H1 (cell line): Measurements from ENCODE around the gene CRAT. TPM values are rescaled to one million over a fixed set of nuclear protein-coding genes. Genes with fewer than 3 reads are reported as not detected.

ENCODE experiments used
- ATF3 ChIP-seq: IDR thresholded peaks from 2 replicates; pipeline ENCODE4 v1.6.1; 2011; ENCODE audit warnings: low read depth, mild to moderate bottlenecking, low read length; ENCODE audit not compliant: insufficient read depth
- JUN ChIP-seq: IDR thresholded peaks from 2 replicates; pipeline ENCODE4 v1.6.1; 2011; ENCODE audit warnings: low read depth, mild to moderate bottlenecking, improper control_type of control experiment, low read length
- PHF8 ChIP-seq: fragments of 200-600 bp; sonication (generic); conservative IDR thresholded peaks from 2 replicates; pipeline ENCODE4 v1.7.1; 2012; ENCODE audit warnings: low read depth, mild to moderate bottlenecking, inconsistent platforms, low read length, moderate library complexity
- RBBP5 ChIP-seq: IDR thresholded peaks from 2 replicates; pipeline ENCODE4 v1.7.1; 2012; ENCODE audit warnings: low read depth, mild to moderate bottlenecking, inconsistent platforms, low read length, moderate library complexity, borderline replicate concordance
- SIRT6 ChIP-seq: IDR thresholded peaks from one replicate; pipeline ENCODE4 v1.7.1; 2012; ENCODE audit warnings: low read length, inconsistent platforms
- TBP ChIP-seq: IDR thresholded peaks from 2 replicates; pipeline ENCODE4 v1.6.1; 2011; ENCODE audit warnings: low read depth, low read length, improper control_type of control experiment
- polyA plus RNA-seq, 7 experiments: library from polyadenylated mRNA; depleted of rRNA in 3 of 7; stranded (reverse) in 5 of 7; unstranded in 2 of 7; fragments of >200 nt in 5 of 7; fragments of 200-250 nt in 2 of 7; gene quantifications; 1 replicate in 5 of 7; 2 replicates in 1 of 7; 4 replicates in 1 of 7; pipeline versions ENCODE4 v1.2.1 to v1.2.3, GENCODE V29; 2011 to 2013; ENCODE audit warnings: missing spikeins in 2 of 7, mixed read lengths in 2 of 7
- total RNA-seq: library from RNA; stranded (reverse); fragmentation: NEBNext Ultra II Directional; extraction: Animal tissue kit (Norgen Biotek cat#: 25700); gene quantifications from 2 replicates; pipeline ENCODE4 v1.2.1, GENCODE V29; 2021

CRAT gene
- total and polyA plus RNA-seq, 2 of the 8 experiments (the other 6 are each of a cell fraction or from before 2014, with no cell fraction given): 8.2 to 17.3 TPM

GRCh38 chr9:129084087-129084486 is 26.5 kb downstream of the CRAT start (continued):
- TF ChIP-seq RBBP5: no peak
- no peak for TF ChIP-seq JUN
- TF ChIP-seq TBP: no peak
- TF ChIP-seq ATF3: no peak
- TF ChIP-seq PHF8: no peak
- TF ChIP-seq SIRT6: no peak
